H4 (cell line): ENCODE data around the gene OSBPL5. TPM values are rescaled to one million over a fixed set of nuclear protein-coding genes. Genes with fewer than 3 reads are reported as not detected.

Experiments
- DNase-seq: peaks from one replicate; pipeline ENCODE4 v3.0.0-alpha.2; 2015; ENCODE audit warnings: low spot score
- total RNA-seq: library from RNA; depleted of rRNA; stranded (reverse); fragments of >200 nt; shearing (Covaris generic); gene quantifications from 2 replicates; pipeline ENCODE4 v1.2.3, GENCODE V29; 2014

OSBPL5 gene
- total RNA-seq, 1 experiment from 2014 or later, result 9.2 TPM

DNA sequence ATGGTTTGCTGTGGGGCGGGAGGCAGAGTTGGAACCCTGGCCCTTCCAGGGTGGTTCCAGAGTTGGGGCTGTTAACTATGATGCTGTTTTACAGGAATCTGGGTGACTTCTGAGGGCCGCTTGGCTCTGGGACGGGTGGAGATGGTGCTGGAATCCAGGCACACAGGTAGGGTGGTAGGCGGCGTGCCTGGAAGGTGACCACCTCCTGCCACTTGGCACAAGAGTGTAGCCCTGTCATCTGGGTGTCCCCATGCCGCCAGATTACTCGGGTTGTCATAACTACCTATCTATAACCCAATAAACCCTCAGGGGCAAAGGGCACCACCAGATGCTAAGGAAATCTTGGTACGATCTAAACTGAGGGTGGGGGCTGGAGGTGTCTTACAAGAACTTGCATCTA is 109.2 kb downstream of the OSBPL5 start:
- no peak for DNase-seq

DNA sequence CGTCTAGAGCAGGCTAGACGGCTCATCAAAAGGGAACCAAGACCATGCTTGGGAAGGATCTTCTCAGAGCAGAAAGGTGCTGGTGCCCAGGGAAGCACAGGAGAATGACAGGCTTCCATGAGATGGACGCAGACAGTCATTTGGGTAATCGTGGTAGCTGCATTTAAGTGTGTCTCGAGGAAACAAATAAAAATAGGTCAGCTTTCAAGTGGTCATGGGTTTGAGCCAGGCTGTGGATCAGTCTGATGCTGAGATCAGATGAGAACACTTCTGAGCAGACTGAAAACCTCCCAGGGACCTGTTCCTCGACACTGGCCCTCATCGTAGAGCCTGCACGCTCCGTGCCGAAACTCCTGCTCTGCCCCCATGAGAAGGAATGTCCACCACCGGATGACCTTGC is 112.5 kb downstream of the OSBPL5 start:
- no peak for DNase-seq

DNA sequence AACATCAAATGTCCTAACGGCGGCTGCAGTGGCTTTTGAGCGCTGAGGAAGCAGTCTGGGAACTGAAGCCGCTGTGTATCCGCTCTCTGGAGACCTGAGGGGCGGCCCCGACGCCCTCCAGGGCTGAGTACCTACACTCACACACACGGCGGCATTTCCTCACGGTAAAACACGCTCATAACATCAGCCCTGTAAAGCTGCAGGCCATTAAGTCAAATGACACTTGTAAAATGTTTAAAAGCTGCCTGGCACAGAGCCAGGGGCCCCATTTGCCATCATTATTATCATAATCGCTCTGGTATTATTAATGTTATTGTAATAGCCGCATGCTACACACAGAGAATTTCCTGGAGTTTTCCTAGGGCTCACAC is 113.0 kb downstream of the OSBPL5 start:
- DNase-seq, result no peak

DNA sequence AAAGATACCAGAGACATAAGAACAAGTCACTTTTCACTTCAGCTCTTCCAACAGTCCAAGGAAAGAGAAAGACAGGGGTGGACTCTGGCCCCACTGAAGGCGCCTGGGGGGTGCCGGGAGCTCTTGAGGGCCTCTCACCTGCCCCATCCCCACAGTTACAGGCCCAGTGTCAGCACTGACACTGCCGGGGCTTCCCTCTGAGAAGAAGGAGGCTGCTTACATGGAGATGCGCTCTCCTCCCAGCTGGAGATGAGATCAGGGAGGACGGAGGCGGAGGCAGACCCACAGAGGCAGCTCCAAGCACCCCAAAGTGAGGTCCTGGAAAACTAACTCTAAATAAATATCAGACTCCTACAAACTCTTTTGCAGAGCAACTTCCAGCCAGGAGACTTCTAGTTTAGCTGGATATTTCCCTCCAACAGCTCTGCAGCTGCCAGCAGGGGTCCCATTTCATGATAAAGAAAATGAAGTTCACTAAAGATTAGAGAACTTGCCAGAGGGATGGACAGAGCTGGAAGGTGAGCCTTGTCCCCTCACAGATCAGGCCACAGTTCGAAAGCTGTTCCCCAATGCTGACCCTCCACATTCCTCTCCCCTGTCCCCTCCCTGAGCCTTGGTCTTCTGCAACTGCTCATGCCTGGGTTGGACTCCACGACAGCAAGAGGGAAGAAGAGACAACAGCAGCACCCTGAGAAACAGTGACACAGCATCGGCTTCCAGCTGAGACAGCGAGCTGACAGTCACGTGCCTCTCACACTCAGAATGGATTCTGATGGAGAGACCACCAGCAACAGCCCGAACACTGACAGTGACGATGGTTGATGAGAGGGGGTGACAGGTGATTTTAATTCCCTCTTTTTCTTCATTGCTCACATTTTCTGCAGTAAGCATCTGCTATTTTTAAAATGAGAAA is 113.7 kb downstream of the OSBPL5 start:
- no peak for DNase-seq

DNA sequence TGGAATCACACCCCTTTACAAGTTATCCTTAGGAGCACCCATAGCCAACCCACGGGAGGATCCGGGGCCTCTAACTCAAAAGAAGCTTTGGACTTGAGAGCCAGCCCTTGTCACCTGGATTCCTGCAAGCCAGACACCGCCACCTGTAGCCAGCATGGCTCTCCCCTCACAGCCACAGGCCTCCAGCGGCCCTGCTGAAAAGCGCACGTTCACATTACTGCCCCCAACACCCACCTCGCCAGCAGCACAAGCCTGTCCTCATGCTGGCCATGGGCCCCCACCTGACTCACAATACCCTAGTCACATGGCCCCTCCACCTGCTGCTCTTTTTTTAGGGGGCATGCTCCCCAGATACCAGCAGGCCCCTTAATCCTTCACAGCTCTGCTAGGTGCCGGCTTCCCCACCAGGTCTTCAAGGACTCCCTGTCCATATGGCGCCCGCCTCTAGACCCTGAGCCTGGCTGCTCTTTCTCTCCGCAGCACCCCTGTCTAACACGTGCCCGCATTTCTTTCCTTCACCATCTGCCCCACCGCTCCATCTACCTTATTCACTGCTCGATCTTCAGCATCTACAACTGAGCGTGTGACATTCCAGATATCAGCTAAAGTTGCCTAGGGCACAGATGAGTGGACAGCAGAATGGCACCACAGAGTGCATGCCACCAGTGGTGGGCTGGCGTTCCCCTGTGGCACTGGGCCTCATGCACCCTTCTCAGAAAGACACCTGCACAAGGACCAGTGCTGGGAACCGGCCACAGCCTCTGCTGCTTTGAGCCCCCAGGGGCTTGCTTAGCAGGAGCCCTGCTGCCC is 114.5 kb downstream of the OSBPL5 start:
- no peak for DNase-seq

DNA sequence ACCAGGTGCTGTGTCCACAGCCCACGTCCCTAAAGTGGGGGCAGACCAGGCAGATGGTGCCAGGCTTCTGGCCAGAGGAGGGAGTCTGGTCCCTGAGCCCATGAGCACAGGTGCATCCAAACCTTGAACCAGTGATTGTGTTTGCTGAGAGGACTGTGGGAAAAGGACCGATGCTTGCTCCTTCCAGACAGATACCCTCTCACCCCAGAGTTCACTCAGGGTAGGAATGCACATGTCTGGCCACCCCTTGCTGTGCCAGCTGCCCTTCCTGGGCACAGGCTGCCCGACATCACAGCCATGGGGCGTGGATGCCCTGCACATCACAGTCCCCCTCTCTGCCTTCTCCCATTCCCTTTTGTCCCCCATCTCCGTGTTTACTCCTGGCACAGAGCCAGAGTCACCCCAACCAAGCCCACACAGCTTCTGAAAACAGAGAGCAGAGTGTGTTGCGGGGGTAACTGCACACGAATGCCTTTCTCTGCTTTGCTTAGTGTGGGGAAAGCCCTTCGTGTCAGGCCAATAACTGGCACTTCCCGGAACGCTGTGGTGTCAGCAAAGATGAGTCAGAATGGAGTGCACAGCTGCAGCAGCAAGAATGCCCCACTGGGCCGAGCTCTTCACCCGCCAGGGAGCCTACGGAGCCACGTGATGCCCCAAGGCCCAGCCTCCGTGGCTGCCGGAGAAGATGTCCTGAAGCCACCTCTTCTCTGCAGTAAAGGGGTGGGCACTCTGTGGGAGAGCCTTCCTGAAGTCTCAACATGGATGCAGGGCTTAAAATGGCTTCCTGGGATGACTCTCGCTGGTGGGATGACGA is 115.5 kb downstream of the OSBPL5 start:
- peak; percentile 98 for DNase-seq

DNA sequence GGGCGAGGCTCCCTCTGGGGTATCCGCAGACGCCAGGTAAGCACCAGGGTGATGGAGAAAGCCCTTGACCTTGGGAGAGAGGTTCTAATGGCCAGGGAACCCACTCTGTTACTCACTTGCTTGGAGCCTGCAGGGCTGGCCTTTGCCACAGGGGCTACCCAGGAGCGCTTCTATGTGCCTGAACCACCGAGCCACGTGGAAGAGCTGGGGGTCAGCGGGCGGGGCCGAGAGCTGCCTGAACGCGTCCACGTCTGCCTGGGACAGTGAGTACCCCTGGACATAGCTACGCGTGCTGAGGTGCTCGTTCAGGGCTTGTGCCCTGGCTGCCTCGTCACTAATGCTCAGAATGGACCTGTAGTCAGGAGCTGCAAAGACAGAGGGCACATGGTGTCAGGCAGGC is 117.5 kb downstream of the OSBPL5 start:
- DNase-seq, result no peak

DNA sequence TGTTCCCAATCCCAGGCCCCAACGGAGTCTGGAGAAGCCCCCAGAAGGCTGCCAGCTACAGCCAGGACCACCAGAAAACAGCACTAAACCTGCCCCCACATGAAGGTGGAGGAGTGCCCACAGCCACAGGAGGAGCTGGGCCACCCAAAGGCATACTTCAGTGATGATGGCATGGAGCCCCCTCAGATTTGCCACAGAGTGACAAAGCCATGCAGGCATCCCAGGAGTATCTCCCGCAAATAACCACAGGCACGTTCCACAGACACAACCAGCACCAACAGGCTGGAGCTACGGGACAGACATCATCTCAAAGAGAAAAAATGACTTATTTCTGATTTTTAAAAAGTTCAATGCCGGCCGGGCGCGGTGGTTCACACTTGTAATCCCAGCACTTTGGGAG is 118.5 kb downstream of the OSBPL5 start:
- DNase-seq, result no peak

DNA sequence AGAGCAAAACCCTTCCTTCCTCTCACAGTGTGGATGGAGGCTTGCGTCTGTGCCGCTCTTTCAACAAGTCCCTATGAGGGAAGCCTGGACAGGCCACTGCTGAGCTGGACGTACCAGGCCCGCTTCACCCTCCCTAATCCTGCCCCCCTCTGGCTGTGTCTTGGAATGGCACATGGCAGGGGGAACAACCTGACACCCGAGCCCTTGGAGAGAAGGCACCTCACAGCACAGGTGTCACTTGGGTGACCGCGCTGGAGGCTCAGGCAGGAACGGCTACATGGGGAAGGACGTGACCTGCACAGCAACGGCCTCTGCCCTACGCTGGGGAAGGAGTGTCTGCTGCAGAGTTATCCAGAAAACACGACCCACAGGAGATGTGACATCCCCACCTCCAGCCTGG is 118.9 kb downstream of the OSBPL5 start:
- DNase-seq, result no peak

DNA sequence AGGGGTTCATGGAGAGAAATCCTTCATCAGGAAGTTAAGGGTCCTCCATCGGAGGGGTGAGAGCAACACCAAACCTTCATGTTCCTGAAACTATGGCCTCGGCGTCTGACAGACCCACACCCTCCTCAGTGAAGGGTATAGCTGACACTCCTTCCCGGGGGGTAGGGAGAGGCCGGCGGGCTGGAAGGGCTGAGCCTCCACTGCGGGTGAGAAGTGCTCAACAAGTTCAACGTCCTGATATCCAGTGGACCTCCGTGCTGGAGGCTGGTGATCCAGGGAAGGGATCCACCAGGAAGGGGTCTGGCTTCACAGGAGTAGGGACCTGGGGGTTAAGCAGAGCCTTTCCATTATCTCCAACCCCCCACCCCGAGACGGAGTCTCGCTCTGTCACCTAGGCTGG is 120.2 kb downstream of the OSBPL5 start:
- no peak for DNase-seq

DNA sequence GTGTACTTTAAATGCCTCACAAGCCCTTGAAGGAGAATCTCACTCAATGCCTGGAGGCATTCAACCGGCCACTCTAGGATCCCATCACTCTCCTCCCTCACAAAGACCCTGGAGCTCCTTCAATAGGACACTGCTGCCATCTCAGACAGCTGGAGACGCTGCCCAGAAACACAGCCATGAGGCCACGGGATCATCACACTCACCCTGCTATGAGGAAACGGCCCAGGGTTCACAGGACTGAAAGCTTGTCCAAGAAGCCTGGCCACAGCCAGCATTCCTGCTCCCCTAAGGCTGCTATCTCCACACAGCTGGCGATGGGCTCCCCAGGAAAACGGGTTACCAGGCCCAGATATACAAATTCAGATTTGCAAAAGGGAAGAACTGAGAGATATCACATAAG is 121.1 kb downstream of the OSBPL5 start:
- no peak for DNase-seq

DNA sequence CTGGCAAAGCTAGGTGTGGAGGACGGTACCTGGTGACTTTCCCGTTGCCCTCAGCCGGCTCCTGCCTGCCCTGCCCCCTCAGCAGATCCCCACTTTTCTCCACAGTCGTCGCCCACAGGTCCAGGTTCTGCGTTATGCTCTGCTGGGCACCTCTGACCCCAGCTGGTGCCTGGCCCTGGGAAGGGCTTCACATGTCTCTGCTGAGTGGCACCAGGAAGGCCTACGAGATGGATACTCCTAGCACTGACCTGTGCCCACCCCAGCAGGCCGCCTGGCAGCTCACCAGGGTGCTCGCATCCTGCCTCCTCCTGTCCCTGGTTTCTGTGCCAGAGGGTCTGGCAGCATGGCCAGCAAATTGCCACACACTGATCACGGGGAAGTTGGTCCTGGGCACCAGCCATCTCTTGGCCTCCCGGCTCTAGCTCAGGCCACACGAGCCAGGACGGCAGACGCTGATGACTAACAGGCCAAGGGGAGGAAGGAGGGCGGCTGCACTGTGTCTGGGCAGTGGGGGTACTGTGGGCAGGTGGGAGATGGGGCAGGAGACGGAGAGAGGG is 121.7 kb downstream of the OSBPL5 start:
- DNase-seq, result no peak

DNA sequence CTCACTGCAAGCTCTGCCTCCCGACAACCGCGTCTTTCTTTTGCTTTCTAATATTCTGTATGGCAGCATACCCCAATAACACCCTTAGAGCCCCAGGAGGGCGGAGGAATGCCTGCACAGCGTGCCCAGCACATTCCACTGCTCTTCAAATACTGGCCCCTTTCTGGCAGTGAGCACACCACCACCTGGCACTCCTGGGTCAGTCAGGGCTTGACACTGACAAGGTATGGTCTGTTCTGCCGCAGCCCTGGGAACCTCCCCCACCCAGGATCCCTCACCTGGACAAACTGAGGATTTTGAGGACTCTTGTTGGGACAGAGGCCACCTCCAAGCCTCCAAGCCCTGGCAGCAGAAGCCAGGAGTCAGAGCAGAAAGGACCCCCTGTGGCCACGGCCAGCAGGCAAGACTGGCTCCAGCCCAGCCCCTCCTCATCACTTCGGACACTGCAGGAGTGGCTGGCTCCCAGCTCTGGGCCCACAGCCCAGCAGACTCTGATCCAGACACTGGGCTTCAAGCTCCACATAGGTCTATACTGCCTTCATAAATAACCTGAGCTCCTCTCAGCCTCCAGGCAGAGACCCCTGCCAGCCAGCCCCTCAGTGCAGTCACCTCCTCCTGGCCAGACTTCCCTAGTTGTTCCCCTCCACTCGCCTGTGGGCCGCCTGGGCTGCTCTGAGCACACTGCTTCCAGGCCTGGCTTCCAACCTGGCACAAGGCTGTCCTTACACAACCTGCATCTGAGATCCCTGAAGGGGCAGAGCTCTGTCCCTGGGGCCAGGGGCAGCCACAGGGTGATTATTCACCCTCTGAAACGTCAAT is 122.4 kb downstream of the OSBPL5 start:
- DNase-seq, result no peak

DNA sequence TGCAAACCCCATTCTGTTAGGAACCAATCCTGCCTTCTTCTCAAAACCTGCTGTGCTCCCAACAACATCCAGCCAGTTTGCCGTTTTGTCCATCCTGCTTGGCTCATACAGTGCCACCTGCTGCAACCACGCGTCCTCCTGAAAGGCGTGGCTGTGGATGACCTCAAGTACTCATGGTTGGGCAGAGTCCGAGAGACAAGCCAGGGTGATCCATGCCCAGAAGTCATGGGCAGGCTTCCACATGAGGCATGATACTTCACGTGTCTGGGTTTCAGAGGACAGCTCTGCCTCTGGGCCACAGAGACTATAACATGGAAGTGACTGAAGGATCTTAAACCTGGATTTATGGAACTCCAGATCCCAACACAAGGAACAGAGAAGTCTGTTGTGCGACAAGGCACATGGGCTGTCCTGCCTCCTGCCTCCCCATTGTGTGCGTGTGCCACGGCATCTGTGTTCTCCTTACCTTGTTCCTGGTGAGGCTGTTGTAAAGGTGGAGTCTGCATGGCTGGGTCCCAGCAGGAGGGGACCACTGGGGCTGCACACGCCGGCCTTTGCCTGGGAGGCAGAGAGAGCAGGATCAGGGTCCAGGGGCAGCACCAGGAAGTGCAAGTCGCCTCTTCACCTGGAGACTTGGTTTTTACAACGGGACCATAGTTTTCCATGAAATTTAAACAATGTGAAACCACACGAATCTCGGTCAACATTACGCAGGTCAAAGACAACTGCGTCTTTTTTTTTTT is 123.2 kb downstream of the OSBPL5 start:
- DNase-seq, result no peak

DNA sequence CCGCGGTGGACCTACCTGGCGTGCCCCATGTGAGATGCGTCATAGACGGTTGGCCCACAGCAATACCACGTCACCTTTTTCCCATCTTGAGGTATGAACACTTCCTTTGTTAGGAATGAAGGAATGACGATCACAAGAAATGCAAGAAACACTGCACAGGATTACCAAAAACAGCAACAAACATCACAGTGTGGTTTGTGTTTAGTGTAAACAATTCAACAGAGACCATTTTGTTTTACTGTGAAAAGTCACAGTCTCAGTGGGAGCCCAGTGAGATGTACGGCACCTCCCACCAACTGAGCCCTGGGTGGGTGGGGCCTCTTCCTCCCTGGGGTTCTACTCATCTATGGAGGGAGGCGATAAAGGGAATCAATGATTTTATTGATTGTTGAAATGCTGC is 124.2 kb downstream of the OSBPL5 start:
- no peak for DNase-seq

DNA sequence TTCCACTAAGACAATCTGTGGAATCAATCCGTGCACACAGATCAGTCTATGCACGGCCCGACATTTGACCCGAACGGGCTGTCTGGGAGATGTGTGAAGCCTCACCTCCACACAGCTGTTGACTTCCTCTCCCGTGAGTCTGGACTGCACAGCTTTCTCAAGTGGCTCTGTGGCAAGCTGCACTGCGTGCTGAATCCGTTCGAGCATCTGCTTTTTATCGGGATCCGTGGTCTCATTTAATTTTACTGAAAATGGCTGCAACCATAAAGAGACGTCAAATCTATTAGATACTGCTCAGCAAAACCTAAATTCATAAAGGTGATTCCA is 127.2 kb downstream of the OSBPL5 start:
- no peak for DNase-seq
